Suprapubic skin (tissue), 4 donors: ENCODE results near the gene TSPAN14. TPM values are rescaled to one million over a fixed set of nuclear protein-coding genes. Genes with fewer than 3 reads are reported as not detected.

Experiments used
- DNase-seq, 2 donors: peaks; one replicate each; pipeline ENCODE4 v3.0.0-alpha.2; 2019; ENCODE audit warnings: low spot score in 2 of 2
- H3K27ac ChIP-seq: fragments of 200-600 bp; sonication (generic); one replicate; pipeline ENCODE4 v1.5.1; 2019
- H3K27me3 ChIP-seq: fragments of 200-600 bp; sonication (generic); one replicate; pipeline ENCODE4 v1.5.1; 2019
- H3K36me3 ChIP-seq: fragments of 200-600 bp; sonication (generic); one replicate; pipeline ENCODE4 v1.5.1; 2019
- H3K4me1 ChIP-seq: fragments of 200-600 bp; sonication (generic); one replicate; pipeline ENCODE4 v1.5.1; 2019
- H3K4me3 ChIP-seq: fragments of 200-600 bp; sonication (generic); one replicate; pipeline ENCODE4 v1.5.1; 2019; ENCODE audit warnings: mild to moderate bottlenecking
- H3K9me3 ChIP-seq: fragments of 200-600 bp; sonication (generic); one replicate; pipeline ENCODE4 v1.5.1; 2019
- CTCF ChIP-seq, 2 donors: fragments of 200-600 bp in 1 of 2; fragments of 450-650 bp in 1 of 2; sonication (generic) in 1 of 2; IDR thresholded peaks; one replicate each; pipeline ENCODE4 v1.5.1; 2016 to 2019; ENCODE audit warnings: antibody characterized with exemption in 2 of 2, mild to moderate bottlenecking in 1 of 2, moderate library complexity in 1 of 2
- EP300 ChIP-seq: sonication (generic); formaldehyde crosslinking; IDR thresholded peaks from one replicate; pipeline ENCODE4 v1.6.1; 2017; ENCODE audit warnings: antibody characterized with exemption
- POLR2A ChIP-seq, 2 donors: fragments of 450-650 bp; IDR thresholded peaks; one replicate each; pipeline ENCODE4 v1.6.1; 2017; ENCODE audit warnings: antibody characterized with exemption in 2 of 2, mild to moderate bottlenecking in 2 of 2, moderate library complexity in 2 of 2
- POLR2AphosphoS5 ChIP-seq, 3 donors: sonication (generic); formaldehyde crosslinking; IDR thresholded peaks; one replicate each; pipeline ENCODE4 v1.6.1; 2017; ENCODE audit warnings: antibody characterized with exemption in 3 of 3
- WGBS: methylation state at CpG from one replicate; pipeline ENCODE4 v1.1.5; 2018; 5-methylcytosine and 5-hydroxymethylcytosine counted together
- total RNA-seq, 4 donors: library from RNA; depleted of rRNA; stranded (reverse); fragments of >200 nt; gene quantifications; one replicate each; pipeline ENCODE4 v1.1.0, GENCODE V29; 2016

TSPAN14 gene
- 100 to 1,000 TPM in 3 of 4 donors, 10 to 100 TPM in 1; 99.7 to 145 (median 122) TPM for total RNA-seq

GRCh38 chr10:80453842-80454512, at the start of gene TSPAN14:
TSPAN14 (plus strand) TSS chr10:80454310; CDS start chr10:80489234, 34,924 bp downstream.
- TF ChIP-seq EP300: no peak
- TF ChIP-seq POLR2A (IDR thresholded peaks at IDR 0.05): peak in 1 of 2 donors; percentile 38
- TF ChIP-seq POLR2AphosphoS5 (IDR thresholded peaks at IDR 0.05): peak in 2 of 3 donors; percentile 19 to 34
- TF ChIP-seq CTCF (IDR thresholded peaks at IDR 0.05): no peak
- Histone ChIP-seq H3K4me1 (peaks cover 52% of the 10 kb centered on the region), H3K4me3 (peak within 1 kb of the TSS; percentile 92), H3K9me3 (no peaks in the 10 kb centered on the region), H3K36me3 (no peaks in the 10 kb centered on the region), H3K27ac (peak within 1 kb of the TSS; percentile 99), H3K27me3 (no peaks in the 10 kb centered on the region)
- peak; percentile 91 to 92 for DNase-seq
- WGBS: 0% methylated on average over 8 of the region's 97 CpGs

GRCh38 chr10:80405035-80405434, 49.1 kb upstream of the TSPAN14 start:
- TF ChIP-seq POLR2AphosphoS5 (IDR thresholded peaks at IDR 0.05): no peak
- no peak for TF ChIP-seq EP300
- no peak for TF ChIP-seq CTCF (IDR thresholded peaks at IDR 0.05)
- no peak for TF ChIP-seq POLR2A (IDR thresholded peaks at IDR 0.05)
- DNase-seq: no peak
- Histone ChIP-seq H3K9me3 (no peaks in the 10 kb centered on the region), H3K4me3 (no peak overlapping the region), H3K36me3 (no peaks in the 10 kb centered on the region), H3K27me3 (no peaks in the 10 kb centered on the region), H3K4me1 (peaks cover 36% of the 10 kb centered on the region), H3K27ac (no peak overlapping the region)
- WGBS: 36% methylated on average over 1 of the region's 1 CpG

GRCh38 chr10:80405626-80406025, 48.5 kb upstream of the TSPAN14 start:
- no peak for TF ChIP-seq POLR2AphosphoS5 (IDR thresholded peaks at IDR 0.05)
- TF ChIP-seq POLR2A (IDR thresholded peaks at IDR 0.05): no peak
- no peak for TF ChIP-seq CTCF (IDR thresholded peaks at IDR 0.05)
- TF ChIP-seq EP300: no peak
- Histone ChIP-seq H3K27me3 (no peaks in the 10 kb centered on the region), H3K36me3 (no peaks in the 10 kb centered on the region), H3K4me1 (peaks cover 42% of the 10 kb centered on the region), H3K4me3 (no peak overlapping the region), H3K9me3 (no peaks in the 10 kb centered on the region), H3K27ac (no peak overlapping the region)
- DNase-seq: no peak
- 56% methylated on average over 4 of the region's 4 CpGs for WGBS

- 27% methylated on average over 4 of the region's 4 CpGs for WGBS
- DNase-seq: no peak
- Histone ChIP-seq H3K36me3 (no peaks in the 10 kb centered on the region), H3K9me3 (no peaks in the 10 kb centered on the region), H3K27ac (no peak overlapping the region), H3K4me1 (peaks cover 47% of the 10 kb centered on the region), H3K4me3 (no peak overlapping the region), H3K27me3 (no peaks in the 10 kb centered on the region)
- TF ChIP-seq POLR2A (IDR thresholded peaks at IDR 0.05) (no peak), POLR2AphosphoS5 (IDR thresholded peaks at IDR 0.05) (no peak), EP300 (no peak), CTCF (IDR thresholded peaks at IDR 0.05) (no peak)
Measured at GRCh38 chr10:80406204-80406603, 47.9 kb upstream of the TSPAN14 start.

GRCh38 chr10:80407812-80408241, 46.3 kb upstream of the TSPAN14 start:
- 24% methylated on average over 16 of the region's 16 CpGs for WGBS
- TF ChIP-seq POLR2A (IDR thresholded peaks at IDR 0.05): no peak
- no peak for TF ChIP-seq CTCF (IDR thresholded peaks at IDR 0.05)
- TF ChIP-seq EP300: no peak
- TF ChIP-seq POLR2AphosphoS5 (IDR thresholded peaks at IDR 0.05): no peak
- peaks cover 62% of the 10 kb centered on the region for H3K4me1 ChIP-seq

More at GRCh38 chr10:80407812-80408241, 46.3 kb upstream of the TSPAN14 start:
- H3K27ac ChIP-seq: peak overlapping the region; percentile 82
- DNase-seq: peak in 1 of 2 donors; percentile 74
- H3K9me3 ChIP-seq: no peaks in the 10 kb centered on the region
- no peaks in the 10 kb centered on the region for H3K36me3 ChIP-seq
- no peaks in the 10 kb centered on the region for H3K27me3 ChIP-seq
- peak overlapping the region; percentile 84 for H3K4me3 ChIP-seq
